ENCODE results near the gene AXIN1. TPM values are rescaled to one million over a fixed set of nuclear protein-coding genes. Genes with fewer than 3 reads are reported as not detected.

AXIN1 gene
- total RNA-seq, 3 donors from 2014 or later = 16.5 to 22.6 (median 22.4) TPM

- Histone ChIP-seq H3K4me1 (no peaks in the 10 kb centered on the region), H3K36me3 (no peaks in the 10 kb centered on the region), H3K27me3 (no peaks in the 10 kb centered on the region), H3K9me3 (no peaks in the 10 kb centered on the region), H3K27ac (no peak overlapping the region), H3K4me3 (no peak overlapping the region)
- intact Hi-C loops (cut with DNase I; ENCODE audit: low total_unique reads) = no loop called here
- TF ChIP-seq POLR2A (IDR thresholded peaks at IDR 0.05) (no peak), CTCF (IDR thresholded peaks at IDR 0.05) (no peak), POLR2AphosphoS5 (IDR thresholded peaks at IDR 0.05) (no peak)
- no peak for DNase-seq (ENCODE audit: low spot score in 2 of 2)
Measured at GRCh38 chr16:301950-302349, 50.6 kb downstream of the AXIN1 start.

GRCh38 chr16:301235-301634 lies 51.3 kb downstream of the AXIN1 start:
- Histone ChIP-seq H3K4me3 (no peak overlapping the region), H3K4me1 (no peaks in the 10 kb centered on the region), H3K9me3 (no peaks in the 10 kb centered on the region), H3K27me3 (no peaks in the 10 kb centered on the region), H3K36me3 (no peaks in the 10 kb centered on the region), H3K27ac (no peak overlapping the region)
- no peak for TF ChIP-seq CTCF (IDR thresholded peaks at IDR 0.05)
- TF ChIP-seq POLR2AphosphoS5 (IDR thresholded peaks at IDR 0.05) = no peak
- no peak for TF ChIP-seq POLR2A (IDR thresholded peaks at IDR 0.05)
- DNase-seq (ENCODE audit: low spot score in 2 of 2) = no peak
- intact Hi-C loops (cut with DNase I; ENCODE audit: low total_unique reads) = no loop called here

GRCh38 chr16:297832-298231 lies 54.7 kb downstream of the AXIN1 start:
- Histone ChIP-seq H3K36me3 (no peaks in the 10 kb centered on the region), H3K4me3 (no peak overlapping the region), H3K4me1 (no peaks in the 10 kb centered on the region), H3K27ac (no peak overlapping the region), H3K27me3 (no peaks in the 10 kb centered on the region), H3K9me3 (no peaks in the 10 kb centered on the region)
- intact Hi-C loops (cut with DNase I; ENCODE audit: low total_unique reads) = loop anchor here (5.0 kb wide), 1 partner anchor 859 kb away; no protein-coding TSS in a partner anchor
- no peak for DNase-seq (ENCODE audit: low spot score in 2 of 2)
- TF ChIP-seq POLR2AphosphoS5 (IDR thresholded peaks at IDR 0.05) (no peak), CTCF (IDR thresholded peaks at IDR 0.05) (no peak), POLR2A (IDR thresholded peaks at IDR 0.05) (no peak)

GRCh38 chr16:296806-297510 lies 55.6 kb downstream of the AXIN1 start:
- intact Hi-C loops (cut with DNase I; ENCODE audit: low total_unique reads) = loop anchor here (5.0 kb wide), 1 partner anchor 860 kb away; no protein-coding TSS in a partner anchor
- TF ChIP-seq CTCF (IDR thresholded peaks at IDR 0.05) = no peak
- no peak for TF ChIP-seq POLR2AphosphoS5 (IDR thresholded peaks at IDR 0.05)
- TF ChIP-seq POLR2A (IDR thresholded peaks at IDR 0.05) = no peak
- DNase-seq (ENCODE audit: low spot score in 2 of 2) = no peak
- H3K27ac ChIP-seq = no peak overlapping the region
- H3K36me3 ChIP-seq = no peaks in the 10 kb centered on the region
- no peak overlapping the region for H3K4me3 ChIP-seq
- H3K27me3 ChIP-seq = no peaks in the 10 kb centered on the region
- no peaks in the 10 kb centered on the region for H3K4me1 ChIP-seq
- H3K9me3 ChIP-seq = no peaks in the 10 kb centered on the region

GRCh38 chr16:296276-296675 lies 56.2 kb downstream of the AXIN1 start:
- no peak overlapping the region for H3K4me3 ChIP-seq
- no peaks in the 10 kb centered on the region for H3K9me3 ChIP-seq
- no peak overlapping the region for H3K27ac ChIP-seq
- no peaks in the 10 kb centered on the region for H3K27me3 ChIP-seq
- TF ChIP-seq POLR2AphosphoS5 (IDR thresholded peaks at IDR 0.05) (no peak), CTCF (IDR thresholded peaks at IDR 0.05) (no peak), POLR2A (IDR thresholded peaks at IDR 0.05) (no peak)
- no peaks in the 10 kb centered on the region for H3K36me3 ChIP-seq
- H3K4me1 ChIP-seq = no peaks in the 10 kb centered on the region
- DNase-seq (ENCODE audit: low spot score in 2 of 2) = no peak
- intact Hi-C loops (cut with DNase I; ENCODE audit: low total_unique reads) = loop anchor here (5.0 kb wide), 1 partner anchor 861 kb away; no protein-coding TSS in a partner anchor

Data from breast epithelium (tissue), 4 donors.